Left lung (tissue), 10 donors: ENCODE data around the gene PPFIA2. TPM values are rescaled to one million over a fixed set of nuclear protein-coding genes. Genes with fewer than 3 reads are reported as not detected.
"Not testable (repeated sequence)": the region's sequence is repeated elsewhere in the genome, so short reads cannot be mapped to it uniquely, and the experiment has no call there.

ENCODE experiments used
- ATAC-seq: fragments of 200-7000 bp; cut with Tn5 transposase; one replicate; pipeline ENCODE4 v1.9.1; 2020; ENCODE audit warnings: moderate library complexity
- DNase-seq, 4 donors: peaks; one replicate each; pipeline ENCODE4 v3.0.0-alpha.2; 2013 to 2020
- H3K27ac ChIP-seq, 2 donors: fragments of 200-600 bp; sonication (generic) in 1 of 2; one replicate each; pipeline versions ENCODE4 v1.5.0 to v1.8.0; 2020 to 2021
- H3K27me3 ChIP-seq, 2 donors: fragments of 200-600 bp; sonication (generic) in 1 of 2; one replicate each; pipeline versions ENCODE4 v1.5.0 to v1.8.0; 2020 to 2021
- H3K36me3 ChIP-seq, 2 donors: fragments of 200-600 bp; sonication (generic) in 1 of 2; one replicate each; pipeline versions ENCODE4 v1.5.0 to v1.8.0; 2020 to 2021
- H3K4me1 ChIP-seq, 2 donors: fragments of 200-600 bp; one replicate each; pipeline ENCODE4 v1.8.0; 2021
- H3K4me3 ChIP-seq, 2 donors: fragments of 200-600 bp; sonication (generic) in 1 of 2; one replicate each; pipeline versions ENCODE4 v1.5.0 to v1.8.0; 2020 to 2021; ENCODE audit warnings: mild to moderate bottlenecking in 1 of 2
- H3K9me3 ChIP-seq, 2 donors: fragments of 200-600 bp; sonication (generic) in 1 of 2; one replicate each; pipeline versions ENCODE4 v1.5.0 to v1.8.0; 2020 to 2021
- CTCF ChIP-seq, 2 donors: fragments of 200-600 bp; sonication (generic) in 1 of 2; IDR thresholded peaks; one replicate each; pipeline versions ENCODE4 v1.5.0 to v1.8.0; 2021; ENCODE audit warnings: antibody characterized with exemption in 2 of 2
- intact Hi-C, 2 donors: fragments of 100-400 bp; cut with DNase I; formaldehyde crosslinking; loops; one replicate each; pipeline versions ENCODE4 v1.11.2 to v1.14.2; 2022
- polyA plus RNA-seq, 6 donors: library from polyadenylated mRNA; unstranded; fragments of 120-200 nt; gene quantifications; one replicate each; pipeline ENCODE4 v1.2.1, GENCODE V29; 2013; ENCODE audit not compliant: insufficient read length in 6 of 6
- total RNA-seq, 2 donors: library from RNA; stranded (reverse); fragmentation: NEBNext Ultra II Directional; extraction: Animal tissue kit (Norgen Biotek cat#: 25700); gene quantifications; one replicate each; pipeline ENCODE4 v1.2.1, GENCODE V29; 2021
- donor health status: DM: no; HTN: yes; CAD: no.
- donor health status: DM: no; HTN: no; CAD: no.

Gene PPFIA2
- total and polyA plus RNA-seq, 8 donors: 1.1 to 3.5 (median 1.9) TPM

DNA sequence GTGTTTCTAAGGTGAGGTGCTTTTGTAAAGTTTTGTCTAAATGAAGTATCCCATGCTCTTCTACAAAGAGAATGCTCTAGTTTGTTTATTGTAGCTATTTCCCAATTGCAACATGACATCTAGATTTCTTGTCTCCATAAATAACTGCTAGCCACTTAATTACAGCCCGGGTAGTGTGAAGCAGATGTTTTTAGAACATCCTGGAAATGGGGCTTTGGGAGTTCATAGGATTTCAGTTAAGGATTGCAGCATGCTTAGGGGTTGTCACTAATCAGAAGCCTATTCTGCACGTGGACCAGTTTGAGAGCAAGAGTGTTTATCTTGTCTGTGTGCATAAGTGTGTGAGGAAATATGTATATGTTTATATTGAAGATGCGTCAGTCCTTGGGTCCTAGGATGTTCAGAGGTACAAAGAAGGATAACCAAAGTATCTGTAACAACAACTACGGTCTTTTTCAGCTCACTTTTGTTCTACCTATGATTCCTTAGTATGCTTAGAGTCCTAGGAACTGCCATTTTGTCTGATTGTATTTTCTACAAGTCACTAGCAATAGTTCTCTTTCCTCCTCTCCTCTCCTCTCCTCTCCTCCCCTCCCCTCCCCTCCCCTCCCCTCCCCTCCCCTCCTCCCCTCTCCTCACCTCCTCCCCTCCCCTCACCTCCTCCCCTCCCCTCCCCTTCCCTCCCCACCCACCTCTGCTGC lies 546.0 kb downstream of the PPFIA2 start:
- H3K27me3 ChIP-seq: no peaks in the 10 kb centered on the region
- ATAC-seq: no peak
- no peaks in the 10 kb centered on the region for H3K36me3 ChIP-seq
- H3K4me1 ChIP-seq: no peaks in the 10 kb centered on the region
- intact Hi-C loops: no loop called here
- no peak for DNase-seq
- no peak overlapping the region for H3K27ac ChIP-seq
- H3K4me3 ChIP-seq: no peak overlapping the region
- no peak for TF ChIP-seq CTCF (IDR thresholded peaks at IDR 0.05)
- no peaks in the 10 kb centered on the region for H3K9me3 ChIP-seq

DNA sequence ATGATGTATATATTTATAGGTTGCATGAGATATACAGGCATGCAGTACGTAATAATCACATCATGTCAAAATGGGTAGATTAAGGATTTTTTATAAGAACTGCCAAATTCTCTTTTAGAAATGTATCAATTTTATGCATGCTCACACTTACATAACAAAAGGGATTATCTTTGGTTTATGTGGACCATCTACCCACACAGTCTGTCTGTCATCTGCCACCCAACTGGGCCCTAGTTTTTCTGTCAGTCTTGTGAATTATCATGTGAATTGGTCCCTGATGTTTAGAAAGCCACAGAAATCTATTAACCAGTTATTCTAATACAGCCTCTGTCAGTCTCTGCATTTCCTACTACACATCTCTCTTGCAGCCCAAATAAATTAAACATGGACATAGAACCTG lies 547.8 kb downstream of the PPFIA2 start:
- intact Hi-C loops: no loop called here
- no peak overlapping the region for H3K4me3 ChIP-seq
- no peaks in the 10 kb centered on the region for H3K4me1 ChIP-seq
- H3K27me3 ChIP-seq: no peaks in the 10 kb centered on the region
- DNase-seq: no peak
- H3K9me3 ChIP-seq: no peaks in the 10 kb centered on the region
- no peak for ATAC-seq
- TF ChIP-seq CTCF (IDR thresholded peaks at IDR 0.05): no peak
- H3K27ac ChIP-seq: no peak overlapping the region
- no peaks in the 10 kb centered on the region for H3K36me3 ChIP-seq

DNA sequence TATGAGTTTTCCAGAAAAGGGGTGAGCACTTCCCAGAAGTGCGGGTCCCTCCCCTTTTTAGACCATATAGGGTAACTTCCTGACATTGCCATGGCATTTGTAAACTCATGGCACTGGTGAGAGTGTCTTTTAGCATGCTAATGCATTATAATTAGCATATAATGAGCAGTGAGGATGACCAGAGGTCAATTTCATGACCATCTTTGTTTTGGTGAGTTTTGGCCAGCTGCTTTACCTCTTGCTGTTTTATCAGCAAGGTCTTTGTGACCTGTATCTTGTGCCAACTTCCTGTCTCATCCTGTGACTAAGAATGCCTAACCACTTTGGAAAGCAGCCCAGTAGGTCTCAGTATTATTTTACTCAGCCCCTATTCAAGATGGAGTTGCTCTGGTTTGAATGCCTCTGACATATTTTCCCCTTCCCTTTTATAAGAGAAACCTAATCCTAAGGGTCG lies 549.4 kb downstream of the PPFIA2 start:
- not testable (repeated sequence) for H3K4me3 ChIP-seq, H3K27ac ChIP-seq

GRCh38 chr12:81209012-81209411 lies 550.1 kb downstream of the PPFIA2 start:
- Histone ChIP-seq H3K4me1 (no peaks in the 10 kb centered on the region), H3K36me3 (no peaks in the 10 kb centered on the region), H3K27ac (no peak overlapping the region), H3K27me3 (no peaks in the 10 kb centered on the region), H3K9me3 (no peaks in the 10 kb centered on the region), H3K4me3 (no peak overlapping the region)
- DNase-seq: no peak
- TF ChIP-seq CTCF (IDR thresholded peaks at IDR 0.05): no peak
- ATAC-seq: no peak
- intact Hi-C loops: no loop called here

More for the DNA sequence above, 549.4 kb downstream of the PPFIA2 start:
- intact Hi-C loops, H3K36me3 ChIP-seq, H3K27me3 ChIP-seq, DNase-seq, H3K9me3 ChIP-seq, H3K4me1 ChIP-seq, ATAC-seq: not testable (repeated sequence)

DNA sequence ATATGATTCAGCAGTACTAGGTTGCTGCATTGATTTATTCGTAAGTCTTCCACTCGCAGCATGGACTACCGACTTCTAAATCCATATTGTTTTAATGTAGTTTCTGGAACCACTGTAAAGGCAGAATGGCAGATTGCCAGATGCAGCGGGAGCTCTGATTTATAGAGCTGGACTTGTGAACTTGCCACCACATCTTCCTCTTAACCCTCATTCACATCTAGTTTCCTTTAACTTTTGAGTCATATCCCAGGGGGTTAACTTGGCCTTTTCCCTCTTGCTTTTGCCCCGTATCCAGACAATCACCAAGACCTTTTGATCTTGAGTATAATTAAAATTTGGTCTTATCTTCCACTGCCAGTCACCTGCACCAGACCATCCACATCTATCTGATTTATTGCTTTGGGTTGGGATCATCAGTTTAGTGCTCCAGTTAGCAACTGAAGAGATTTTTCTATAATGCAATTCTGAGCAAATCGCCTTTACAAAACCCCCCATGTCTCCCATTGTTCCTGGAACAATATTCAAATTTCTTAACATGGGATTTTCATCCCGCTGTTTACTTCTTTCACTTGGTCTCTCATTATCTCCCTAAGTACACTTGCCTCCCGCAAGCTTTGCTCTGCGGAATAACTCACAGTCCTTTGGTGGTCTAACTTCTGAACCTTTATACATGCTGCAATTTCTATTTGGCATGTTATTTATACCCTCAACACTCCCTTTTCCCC lies 550.8 kb downstream of the PPFIA2 start:
- Histone ChIP-seq H3K36me3 (no peaks in the 10 kb centered on the region), H3K9me3 (no peaks in the 10 kb centered on the region), H3K4me1 (no peaks in the 10 kb centered on the region), H3K27ac (no peak overlapping the region), H3K27me3 (no peaks in the 10 kb centered on the region), H3K4me3 (no peak overlapping the region)
- no peak for TF ChIP-seq CTCF (IDR thresholded peaks at IDR 0.05)
- ATAC-seq: no peak
- no peak for DNase-seq
- intact Hi-C loops: no loop called here
